Mesenchymal stem cell (in vitro differentiated cells and primary cell): ENCODE measurements around the gene HEY2.

Source experiments
- DNase-seq: peaks from one replicate; pipeline ENCODE4 v3.0.0-alpha.2; 2013
- H2AFZ ChIP-seq: one replicate; pipeline ENCODE4 v1.6.1; 2013; ENCODE audit warnings: low read depth, mild to moderate bottlenecking, control low read depth, inconsistent platforms, low read length, moderate library complexity
- H2AK5ac ChIP-seq: 2 replicates; pipeline ENCODE4 v1.6.1; 2013; ENCODE audit warnings: low read length, moderate library complexity, mild to moderate bottlenecking, inconsistent platforms; ENCODE audit not compliant: severe bottlenecking
- H2BK120ac ChIP-seq: one replicate; pipeline ENCODE4 v1.6.1; 2013; ENCODE audit warnings: low read depth, mild to moderate bottlenecking, inconsistent platforms, low read length, moderate library complexity
- H2BK12ac ChIP-seq, 2 experiments: one replicate each; pipeline ENCODE4 v1.6.1; 2013; ENCODE audit warnings: inconsistent platforms in 2 of 2, low read length in 2 of 2, mild to moderate bottlenecking in 2 of 2, moderate library complexity in 2 of 2, control low read depth in 1 of 2
- H2BK15ac ChIP-seq: one replicate; pipeline ENCODE4 v1.6.1; 2013; ENCODE audit warnings: mild to moderate bottlenecking, low read depth, inconsistent platforms; ENCODE audit not compliant: poor library complexity, severe bottlenecking
- H2BK5ac ChIP-seq: 2 replicates; pipeline ENCODE4 v1.6.1; 2013; ENCODE audit warnings: low read depth, mild to moderate bottlenecking, low read length, control low read depth, inconsistent platforms; ENCODE audit not compliant: poor library complexity, severe bottlenecking
- H3K14ac ChIP-seq, 2 experiments: one replicate each; pipeline ENCODE4 v1.6.1; 2013; ENCODE audit warnings: inconsistent platforms in 2 of 2, low read length in 2 of 2, control low read depth in 1 of 2, mild to moderate bottlenecking in 1 of 2, moderate library complexity in 1 of 2
- H3K18ac ChIP-seq, 2 experiments: one replicate each; pipeline ENCODE4 v1.6.1; 2013; ENCODE audit warnings: inconsistent platforms in 2 of 2, low read length in 2 of 2, control low read depth in 1 of 2, low read depth in 1 of 2, mild to moderate bottlenecking in 1 of 2
- H3K23ac ChIP-seq, 2 experiments: one replicate each; pipeline ENCODE4 v1.6.1; 2013; ENCODE audit warnings: inconsistent platforms in 2 of 2, low read length in 2 of 2, mild to moderate bottlenecking in 2 of 2, moderate library complexity in 2 of 2, control low read depth in 1 of 2
- H3K27ac ChIP-seq: 2 replicates; pipeline ENCODE4 v1.5.1; 2013; ENCODE audit warnings: mild to moderate bottlenecking, moderate library complexity, low read length, control low read depth, inconsistent platforms; ENCODE audit not compliant: poor library complexity, severe bottlenecking
- H3K27me3 ChIP-seq, 2 experiments: 2 replicates each; pipeline versions ENCODE4 v1.6.1 to v1.7.0; 2013; ENCODE audit warnings: low read length in 2 of 2, mild to moderate bottlenecking in 2 of 2, moderate library complexity in 2 of 2, control low read depth in 1 of 2, inconsistent platforms in 1 of 2; ENCODE audit not compliant: control insufficient read depth in 1 of 2, insufficient read depth in 1 of 2
- H3K36me3 ChIP-seq, 2 experiments: 2 replicates each; pipeline versions ENCODE4 v1.6.1 to v1.7.0; 2013; ENCODE audit warnings: low read length in 2 of 2, control low read depth in 1 of 2, inconsistent platforms in 1 of 2, low read depth in 1 of 2, mild to moderate bottlenecking in 1 of 2; ENCODE audit not compliant: insufficient read depth in 2 of 2, control insufficient read depth in 1 of 2
- H3K4ac ChIP-seq, 2 experiments: one replicate each; pipeline ENCODE4 v1.6.1; 2013; ENCODE audit warnings: inconsistent platforms in 2 of 2, low read length in 2 of 2, mild to moderate bottlenecking in 2 of 2, moderate library complexity in 2 of 2, control low read depth in 1 of 2, low read depth in 1 of 2
- H3K4me1 ChIP-seq: 2 replicates; pipeline ENCODE4 v1.6.1; 2013; ENCODE audit warnings: low read depth, low read length, control low read depth; ENCODE audit not compliant: control insufficient read depth, insufficient read depth
- H3K4me2 ChIP-seq: 2 replicates; pipeline ENCODE4 v1.6.1; 2013; ENCODE audit warnings: low read length, mild to moderate bottlenecking, inconsistent platforms; ENCODE audit not compliant: poor library complexity, severe bottlenecking
- H3K4me3 ChIP-seq, 2 experiments: 2 replicates each; pipeline versions ENCODE4 v1.5.1 to v1.7.0; 2013; ENCODE audit warnings: low read length in 2 of 2, mild to moderate bottlenecking in 2 of 2, control low read depth in 1 of 2, low read depth in 1 of 2; ENCODE audit not compliant: insufficient read depth in 1 of 2
- H3K79me1 ChIP-seq: replicated peaks from 2 replicates; pipeline ENCODE4 v1.6.1; 2013; ENCODE audit warnings: mild to moderate bottlenecking, control low read depth, low read length, inconsistent platforms; ENCODE audit not compliant: poor library complexity, severe bottlenecking
- H3K9ac ChIP-seq: 2 replicates; pipeline ENCODE4 v1.7.0; 2013; ENCODE audit warnings: mild to moderate bottlenecking, low read length, moderate library complexity
- H3K9me3 ChIP-seq: 2 replicates; pipeline ENCODE4 v1.7.0; 2013; ENCODE audit warnings: mild to moderate bottlenecking, low read length; ENCODE audit not compliant: control insufficient read depth
- H4K8ac ChIP-seq: one replicate; pipeline ENCODE4 v1.6.1; 2013; ENCODE audit warnings: inconsistent platforms, mild to moderate bottlenecking, low read length, moderate library complexity
- H4K91ac ChIP-seq: one replicate; pipeline ENCODE4 v1.6.1; 2013; ENCODE audit warnings: mild to moderate bottlenecking, low read length, inconsistent platforms
- WGBS: methylation state at CpG from one replicate; pipeline ENCODE4 v1.1.7; 2013; ENCODE audit warnings: mixed read lengths; 5-methylcytosine and 5-hydroxymethylcytosine counted together

HEY2 gene

GRCh38 chr6:125739364-125739763 lies 10.1 kb upstream of the HEY2 start:
- Histone ChIP-seq H3K18ac (no peak overlapping the region), H4K91ac (no peak overlapping the region), H2BK12ac (no peak overlapping the region), H2BK5ac (no peak overlapping the region), H2AFZ (no peak overlapping the region), H3K9me3 (no peaks in the 10 kb centered on the region), H3K27me3 (no peaks in the 10 kb centered on the region), H3K4ac (no peak overlapping the region), H3K4me1 (no peaks in the 10 kb centered on the region), H3K9ac (no peak overlapping the region), H3K14ac (no peak overlapping the region), H3K23ac (no peak overlapping the region), H3K79me1 (no peaks in the 10 kb centered on the region), H3K4me2 (no peak overlapping the region), H2BK15ac (no peak overlapping the region), H3K27ac (no peak overlapping the region), H3K4me3 (no peak overlapping the region), H4K8ac (no peak overlapping the region), H2AK5ac (no peak overlapping the region), H3K36me3 (no peaks in the 10 kb centered on the region), H2BK120ac (no peak overlapping the region)
- no peak for DNase-seq
- no CpG with 5 or more reads among the region's 1 CpG for WGBS

DNA sequence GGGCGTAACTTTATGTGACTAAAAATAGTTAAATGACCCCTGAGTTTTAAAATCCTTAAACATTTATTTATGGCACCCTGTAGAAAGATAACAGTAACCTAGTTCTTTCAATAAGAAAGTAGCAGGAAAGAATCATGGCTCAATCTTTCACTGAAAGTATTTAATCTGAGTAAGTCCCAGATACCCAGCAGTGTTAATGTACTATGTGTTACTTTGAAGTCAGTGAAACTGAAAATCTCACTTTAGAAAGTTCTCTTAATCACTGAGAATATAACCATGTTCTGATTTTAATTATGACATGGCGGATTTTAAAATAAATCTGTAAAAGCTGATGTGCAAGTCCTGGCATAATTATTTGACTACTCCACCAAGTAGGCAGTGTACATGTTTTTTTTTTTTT lies 8.1 kb upstream of the HEY2 start:
- no peak overlapping the region for H3K23ac ChIP-seq
- no peak overlapping the region for H3K14ac ChIP-seq
- no peak for DNase-seq
- WGBS, result 100% methylated on average over 1 of the region's 2 CpGs
- H2BK15ac ChIP-seq, result no peak overlapping the region
- no peak overlapping the region for H2AFZ ChIP-seq
- no peak overlapping the region for H2BK5ac ChIP-seq
- H2AK5ac ChIP-seq, result no peak overlapping the region
- H3K27ac ChIP-seq, result no peak overlapping the region
- no peak overlapping the region for H4K91ac ChIP-seq
- H2BK12ac ChIP-seq, result no peak overlapping the region
- no peak overlapping the region for H2BK120ac ChIP-seq
- no peaks in the 10 kb centered on the region for H3K79me1 ChIP-seq
- H3K9ac ChIP-seq, result no peak overlapping the region
- no peaks in the 10 kb centered on the region for H3K9me3 ChIP-seq
- H3K4me3 ChIP-seq, result no peak overlapping the region
- no peaks in the 10 kb centered on the region for H3K4me1 ChIP-seq
- no peak overlapping the region for H3K4ac ChIP-seq
- no peaks in the 10 kb centered on the region for H3K36me3 ChIP-seq
- peaks cover 0 to 15% of the 10 kb centered on the region in 2 experiments for H3K27me3 ChIP-seq
- no peak overlapping the region for H3K18ac ChIP-seq
- H3K4me2 ChIP-seq, result no peak overlapping the region
- H4K8ac ChIP-seq, result no peak overlapping the region

GRCh38 chr6:125742024-125742423 lies 7.4 kb upstream of the HEY2 start:
- H3K4me2 ChIP-seq, result no peak overlapping the region
- H2BK5ac ChIP-seq, result no peak overlapping the region
- H3K9me3 ChIP-seq, result no peaks in the 10 kb centered on the region
- H2BK15ac ChIP-seq, result no peak overlapping the region
- no peak overlapping the region for H2AFZ ChIP-seq
- H3K79me1 ChIP-seq, result no peaks in the 10 kb centered on the region
- H3K14ac ChIP-seq, result no peak overlapping the region
- no peak overlapping the region for H3K4ac ChIP-seq
- H2BK120ac ChIP-seq, result no peak overlapping the region
- no peaks in the 10 kb centered on the region for H3K36me3 ChIP-seq
- WGBS, result 96% methylated on average over 2 of the region's 2 CpGs
- H2AK5ac ChIP-seq, result no peak overlapping the region
- H3K4me3 ChIP-seq, result no peak overlapping the region
- H3K4me1 ChIP-seq, result no peaks in the 10 kb centered on the region
- H3K18ac ChIP-seq, result no peak overlapping the region
- H3K9ac ChIP-seq, result no peak overlapping the region
- no peak overlapping the region for H3K27ac ChIP-seq
- DNase-seq, result no peak
- no peak overlapping the region for H2BK12ac ChIP-seq
- H4K91ac ChIP-seq, result no peak overlapping the region
- H3K27me3 ChIP-seq, result peaks cover 0 to 20% of the 10 kb centered on the region in 2 experiments
- H3K23ac ChIP-seq, result no peak overlapping the region
- no peak overlapping the region for H4K8ac ChIP-seq

DNA sequence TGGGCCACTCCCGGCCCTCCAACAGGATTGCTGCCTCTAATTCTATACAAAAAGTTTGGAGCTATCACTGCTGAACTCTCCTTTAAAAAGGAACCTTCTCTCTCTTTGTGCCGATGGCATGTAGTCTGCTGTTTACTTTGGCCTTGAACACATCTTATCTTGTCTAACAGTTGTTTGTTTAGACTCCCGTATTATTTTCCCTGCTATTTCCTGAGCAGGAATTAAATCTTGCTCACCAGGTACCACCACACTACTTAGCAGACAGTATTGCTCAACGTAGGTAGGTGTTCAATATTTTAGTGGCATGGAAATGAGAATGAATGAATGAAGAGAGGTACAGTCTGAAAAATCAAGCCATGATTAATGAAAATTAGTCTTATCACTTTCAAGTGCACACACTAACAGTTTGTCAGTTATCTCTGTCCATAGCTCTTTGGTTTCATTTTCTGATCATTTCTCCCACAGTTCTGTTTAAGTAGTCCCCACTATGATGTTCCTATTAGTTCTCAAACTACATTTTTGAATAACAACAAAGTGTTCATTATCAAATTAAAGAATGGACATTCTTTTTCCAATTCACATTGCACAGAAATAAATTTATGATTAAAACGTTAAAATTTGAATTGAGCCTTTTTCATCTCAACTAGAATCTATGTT lies 6.8 kb upstream of the HEY2 start:
- Histone ChIP-seq H2BK5ac (no peak overlapping the region), H3K27ac (no peak overlapping the region), H4K8ac (no peak overlapping the region), H2BK15ac (no peak overlapping the region), H3K79me1 (no peaks in the 10 kb centered on the region), H3K36me3 (no peaks in the 10 kb centered on the region), H4K91ac (no peak overlapping the region), H3K4ac (no peak overlapping the region), H3K4me3 (no peak overlapping the region), H3K27me3 (peaks cover 0 to 23% of the 10 kb centered on the region in 2 experiments), H2BK120ac (no peak overlapping the region), H3K4me1 (peaks cover 2% of the 10 kb centered on the region), H3K23ac (no peak overlapping the region), H2AFZ (no peak overlapping the region), H3K14ac (no peak overlapping the region), H3K4me2 (no peak overlapping the region), H3K9me3 (no peaks in the 10 kb centered on the region), H2AK5ac (no peak overlapping the region), H3K18ac (no peak overlapping the region), H3K9ac (no peak overlapping the region), H2BK12ac (no peak overlapping the region)
- WGBS, result 65% methylated on average over 3 of the region's 5 CpGs
- no peak for DNase-seq
